ENCODE data around the gene FTSJ1.

- TF ChIP-seq, protein P1, sequence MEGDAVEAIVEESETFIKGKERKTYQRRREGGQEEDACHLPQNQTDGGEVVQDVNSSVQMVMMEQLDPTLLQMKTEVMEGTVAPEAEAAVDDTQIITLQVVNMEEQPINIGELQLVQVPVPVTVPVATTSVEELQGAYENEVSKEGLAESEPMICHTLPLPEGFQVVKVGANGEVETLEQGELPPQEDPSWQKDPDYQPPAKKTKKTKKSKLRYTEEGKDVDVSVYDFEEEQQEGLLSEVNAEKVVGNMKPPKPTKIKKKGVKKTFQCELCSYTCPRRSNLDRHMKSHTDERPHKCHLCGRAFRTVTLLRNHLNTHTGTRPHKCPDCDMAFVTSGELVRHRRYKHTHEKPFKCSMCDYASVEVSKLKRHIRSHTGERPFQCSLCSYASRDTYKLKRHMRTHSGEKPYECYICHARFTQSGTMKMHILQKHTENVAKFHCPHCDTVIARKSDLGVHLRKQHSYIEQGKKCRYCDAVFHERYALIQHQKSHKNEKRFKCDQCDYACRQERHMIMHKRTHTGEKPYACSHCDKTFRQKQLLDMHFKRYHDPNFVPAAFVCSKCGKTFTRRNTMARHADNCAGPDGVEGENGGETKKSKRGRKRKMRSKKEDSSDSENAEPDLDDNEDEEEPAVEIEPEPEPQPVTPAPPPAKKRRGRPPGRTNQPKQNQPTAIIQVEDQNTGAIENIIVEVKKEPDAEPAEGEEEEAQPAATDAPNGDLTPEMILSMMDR (IDR thresholded peaks at IDR 0.05): no peak
- TF ChIP-seq POLR2A (IDR thresholded peaks at IDR 0.05) (no peak), EP300 (IDR thresholded peaks at IDR 0.05) (no peak)
These were observed 4.6 kb downstream of the FTSJ1 start for GRCh38 chrX:48480583-48480982.

Measured in ovary (tissue), 3 donors.